ENCODE results near the gene PYM1.

PYM1 gene

GRCh38 chr12:55955800-55956508 lies 28.3 kb upstream of the PYM1 start:
- H3K27me3 Mint-ChIP-seq (ENCODE audit: low read depth) = no peaks in the 10 kb centered on the region
- no peak overlapping the region for H3K4me3 Mint-ChIP-seq
- H3K27ac Mint-ChIP-seq = no peak overlapping the region
- peaks cover 7% of the 10 kb centered on the region for H3K4me1 Mint-ChIP-seq (ENCODE audit: low read depth)
- peaks cover 35% of the 10 kb centered on the region for H3K36me3 Mint-ChIP-seq (ENCODE audit: low read depth)
- no peaks in the 10 kb centered on the region for H3K9me3 Mint-ChIP-seq

- Mint-ChIP-seq H3K4me3 (no peak overlapping the region), H3K36me3 (ENCODE audit: low read depth) (peaks cover 36% of the 10 kb centered on the region), H3K27ac (no peak overlapping the region)
Observed at GRCh38 chr12:55955344-55955743, 27.6 kb upstream of the PYM1 start.

GRCh38 chr12:55946553-55946952 lies 18.9 kb upstream of the PYM1 start:
- H3K27ac Mint-ChIP-seq = peak overlapping the region; percentile 79
- H3K4me1 Mint-ChIP-seq (ENCODE audit: low read depth) = peaks cover 30% of the 10 kb centered on the region
- H3K4me3 Mint-ChIP-seq = no peak overlapping the region
- H3K9me3 Mint-ChIP-seq = no peaks in the 10 kb centered on the region
- H3K27me3 Mint-ChIP-seq (ENCODE audit: low read depth) = no peaks in the 10 kb centered on the region
- peaks cover 58% of the 10 kb centered on the region for H3K36me3 Mint-ChIP-seq (ENCODE audit: low read depth)

More at GRCh38 chr12:55955344-55955743, 27.6 kb upstream of the PYM1 start:
- H3K4me1 Mint-ChIP-seq (ENCODE audit: low read depth) = peaks cover 7% of the 10 kb centered on the region
- H3K9me3 Mint-ChIP-seq = no peaks in the 10 kb centered on the region
- no peaks in the 10 kb centered on the region for H3K27me3 Mint-ChIP-seq (ENCODE audit: low read depth)

GRCh38 chr12:55942577-55943136 lies 15.0 kb upstream of the PYM1 start:
- Mint-ChIP-seq H3K4me1 (ENCODE audit: low read depth) (peaks cover 55% of the 10 kb centered on the region), H3K27me3 (ENCODE audit: low read depth) (no peaks in the 10 kb centered on the region), H3K9me3 (no peaks in the 10 kb centered on the region), H3K4me3 (no peak overlapping the region), H3K36me3 (ENCODE audit: low read depth) (peaks cover 77% of the 10 kb centered on the region), H3K27ac (peak overlapping the region; percentile 27)

- Mint-ChIP-seq H3K4me3 (no peak overlapping the region), H3K9me3 (no peaks in the 10 kb centered on the region), H3K27me3 (ENCODE audit: low read depth) (no peaks in the 10 kb centered on the region), H3K4me1 (ENCODE audit: low read depth) (peaks cover 59% of the 10 kb centered on the region), H3K36me3 (ENCODE audit: low read depth) (peaks cover 78% of the 10 kb centered on the region), H3K27ac (no peak overlapping the region)
Observed at GRCh38 chr12:55942055-55942454, 14.4 kb upstream of the PYM1 start.

GRCh38 chr12:55940065-55940732 lies 12.5 kb upstream of the PYM1 start:
- peaks cover 84% of the 10 kb centered on the region for H3K36me3 Mint-ChIP-seq (ENCODE audit: low read depth)
- peak overlapping the region; percentile 47 for H3K4me3 Mint-ChIP-seq
- peaks cover 71% of the 10 kb centered on the region for H3K4me1 Mint-ChIP-seq (ENCODE audit: low read depth)
- no peaks in the 10 kb centered on the region for H3K9me3 Mint-ChIP-seq
- no peaks in the 10 kb centered on the region for H3K27me3 Mint-ChIP-seq (ENCODE audit: low read depth)
- H3K27ac Mint-ChIP-seq = peak overlapping the region; percentile 86

- no peaks in the 10 kb centered on the region for H3K9me3 Mint-ChIP-seq
- peak overlapping the region; percentile 67 for H3K27ac Mint-ChIP-seq
- H3K36me3 Mint-ChIP-seq (ENCODE audit: low read depth) = peaks cover 83% of the 10 kb centered on the region
- H3K4me3 Mint-ChIP-seq = peak overlapping the region; percentile 11
- peaks cover 77% of the 10 kb centered on the region for H3K4me1 Mint-ChIP-seq (ENCODE audit: low read depth)
- H3K27me3 Mint-ChIP-seq (ENCODE audit: low read depth) = no peaks in the 10 kb centered on the region
Observed at GRCh38 chr12:55938826-55939501, 11.3 kb upstream of the PYM1 start.

- peaks cover 81% of the 10 kb centered on the region for H3K4me1 Mint-ChIP-seq (ENCODE audit: low read depth)
- no peaks in the 10 kb centered on the region for H3K27me3 Mint-ChIP-seq (ENCODE audit: low read depth)
- peak overlapping the region; percentile 3 for H3K4me3 Mint-ChIP-seq
- H3K27ac Mint-ChIP-seq = peak overlapping the region; percentile 67
- no peaks in the 10 kb centered on the region for H3K9me3 Mint-ChIP-seq
- H3K36me3 Mint-ChIP-seq (ENCODE audit: low read depth) = peaks cover 83% of the 10 kb centered on the region
Observed at GRCh38 chr12:55937981-55938380, 10.3 kb upstream of the PYM1 start.

GRCh38 chr12:55935738-55936151 lies 8.1 kb upstream of the PYM1 start:
- H3K4me3 Mint-ChIP-seq = peak overlapping the region; percentile 100
- no peaks in the 10 kb centered on the region for H3K27me3 Mint-ChIP-seq (ENCODE audit: low read depth)
- H3K36me3 Mint-ChIP-seq (ENCODE audit: low read depth) = peaks cover 77% of the 10 kb centered on the region
- H3K27ac Mint-ChIP-seq = peak overlapping the region; percentile 82
- no peaks in the 10 kb centered on the region for H3K9me3 Mint-ChIP-seq
- peaks cover 73% of the 10 kb centered on the region for H3K4me1 Mint-ChIP-seq (ENCODE audit: low read depth)

- Mint-ChIP-seq H3K4me3 (peak overlapping the region; percentile 100), H3K36me3 (ENCODE audit: low read depth) (peaks cover 68% of the 10 kb centered on the region), H3K4me1 (ENCODE audit: low read depth) (peaks cover 71% of the 10 kb centered on the region), H3K27ac (peak overlapping the region; percentile 59), H3K27me3 (ENCODE audit: low read depth) (no peaks in the 10 kb centered on the region), H3K9me3 (no peaks in the 10 kb centered on the region)
Observed at GRCh38 chr12:55934773-55935172, 7.1 kb upstream of the PYM1 start.

- Mint-ChIP-seq H3K27ac (peak overlapping the region; percentile 53), H3K9me3 (no peaks in the 10 kb centered on the region), H3K4me3 (peak overlapping the region; percentile 100), H3K36me3 (ENCODE audit: low read depth) (peaks cover 66% of the 10 kb centered on the region), H3K27me3 (ENCODE audit: low read depth) (no peaks in the 10 kb centered on the region), H3K4me1 (ENCODE audit: low read depth) (peaks cover 71% of the 10 kb centered on the region)
Observed at GRCh38 chr12:55933799-55934742, 6.4 kb upstream of the PYM1 start.

- Mint-ChIP-seq H3K27ac (peak overlapping the region; percentile 93), H3K4me1 (ENCODE audit: low read depth) (peaks cover 64% of the 10 kb centered on the region), H3K27me3 (ENCODE audit: low read depth) (no peaks in the 10 kb centered on the region), H3K4me3 (peak overlapping the region; percentile 100), H3K9me3 (no peaks in the 10 kb centered on the region), H3K36me3 (ENCODE audit: low read depth) (peaks cover 59% of the 10 kb centered on the region)
Observed at GRCh38 chr12:55933169-55933798, 5.6 kb upstream of the PYM1 start.

- H3K36me3 Mint-ChIP-seq (ENCODE audit: low read depth) = peaks cover 54% of the 10 kb centered on the region
- H3K27me3 Mint-ChIP-seq (ENCODE audit: low read depth) = no peaks in the 10 kb centered on the region
- peak overlapping the region; percentile 100 for H3K4me3 Mint-ChIP-seq
- no peaks in the 10 kb centered on the region for H3K9me3 Mint-ChIP-seq
- H3K4me1 Mint-ChIP-seq (ENCODE audit: low read depth) = peaks cover 62% of the 10 kb centered on the region
- peak overlapping the region; percentile 93 for H3K27ac Mint-ChIP-seq
Observed at GRCh38 chr12:55932551-55932910, 4.8 kb upstream of the PYM1 start.
